Neuron (in vitro differentiated cells): ENCODE data around the gene GSX1.
"Not testable (repeated sequence)": the region's sequence is repeated elsewhere in the genome, so short reads cannot be mapped to it uniquely, and the experiment has no call there.

Experiments
- H2AFZ ChIP-seq: one replicate; pipeline ENCODE4 v1.6.1; 2013; ENCODE audit warnings: low read depth, mild to moderate bottlenecking, inconsistent platforms, low read length, moderate library complexity
- H3K27me3 ChIP-seq: one replicate; pipeline ENCODE4 v1.6.1; 2013; ENCODE audit warnings: low read length; ENCODE audit not compliant: insufficient read depth
- H3K36me3 ChIP-seq: one replicate; pipeline ENCODE4 v1.6.1; 2013; ENCODE audit warnings: low read length; ENCODE audit not compliant: insufficient read depth
- H3K4me1 ChIP-seq: one replicate; pipeline ENCODE4 v1.6.1; 2013; ENCODE audit warnings: low read length; ENCODE audit not compliant: insufficient read depth
- H3K4me3 ChIP-seq: 2 replicates; pipeline ENCODE4 v1.5.1; 2013; ENCODE audit warnings: mild to moderate bottlenecking, low read length, moderate library complexity
- H3K9me3 ChIP-seq: one replicate; pipeline ENCODE4 v1.6.1; 2013; ENCODE audit warnings: low read length

GSX1 gene

DNA sequence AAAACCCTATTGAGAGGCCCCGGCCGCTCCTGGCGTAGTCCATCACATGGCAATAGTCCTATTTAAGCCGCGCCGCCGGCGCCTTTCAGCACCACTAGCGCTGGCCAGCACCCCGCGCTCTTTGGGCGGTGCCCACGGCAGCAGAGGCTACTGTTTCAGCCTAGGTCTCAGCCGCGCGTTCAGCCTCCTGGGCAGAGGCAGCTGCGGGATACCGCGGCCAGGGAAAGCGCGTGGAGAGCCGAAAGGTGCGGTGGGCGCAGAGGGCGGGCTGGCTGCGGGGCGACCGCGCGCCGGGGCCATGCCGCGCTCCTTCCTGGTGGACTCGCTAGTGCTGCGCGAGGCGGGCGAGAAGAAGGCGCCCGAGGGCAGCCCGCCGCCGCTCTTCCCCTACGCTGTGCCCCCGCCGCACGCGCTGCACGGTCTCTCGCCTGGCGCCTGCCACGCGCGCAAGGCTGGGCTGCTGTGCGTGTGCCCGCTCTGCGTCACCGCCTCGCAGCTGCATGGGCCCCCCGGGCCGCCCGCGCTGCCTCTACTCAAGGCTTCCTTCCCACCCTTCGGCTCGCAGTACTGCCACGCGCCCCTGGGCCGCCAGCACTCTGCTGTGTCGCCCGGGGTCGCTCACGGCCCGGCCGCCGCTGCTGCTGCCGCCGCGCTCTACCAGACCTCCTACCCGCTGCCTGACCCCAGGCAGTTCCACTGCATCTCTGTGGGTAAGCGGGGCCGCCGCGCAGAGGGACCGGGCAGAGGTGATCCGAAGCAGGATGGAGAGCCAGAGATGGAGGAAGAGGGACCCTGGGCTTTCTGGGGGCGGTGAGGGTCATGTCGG is at the start of gene GSX1:
Gene GSX1 (plus strand): TSS at position 91 of the 826 bp plus-strand sequence. CDS start 208 bp downstream, at position 299.
- H3K4me3 ChIP-seq: peak within 1 kb of the TSS; percentile 22
- no peaks in the 10 kb centered on the region for H3K36me3 ChIP-seq
- H3K4me1 ChIP-seq: peaks cover 34% of the 10 kb centered on the region
- no peak within 1 kb of the TSS for H2AFZ ChIP-seq
- peaks cover 90% of the 10 kb centered on the region for H3K27me3 ChIP-seq
- H3K9me3 ChIP-seq: no peaks in the 10 kb centered on the region

GRCh38 chr13:27744801-27745200 is 47.5 kb upstream of the GSX1 start:
- Histone ChIP-seq H3K4me3 (no peak overlapping the region), H3K9me3 (no peaks in the 10 kb centered on the region), H3K27me3 (no peaks in the 10 kb centered on the region), H2AFZ (no peak overlapping the region), H3K4me1 (peaks cover 21% of the 10 kb centered on the region), H3K36me3 (no peaks in the 10 kb centered on the region)

DNA sequence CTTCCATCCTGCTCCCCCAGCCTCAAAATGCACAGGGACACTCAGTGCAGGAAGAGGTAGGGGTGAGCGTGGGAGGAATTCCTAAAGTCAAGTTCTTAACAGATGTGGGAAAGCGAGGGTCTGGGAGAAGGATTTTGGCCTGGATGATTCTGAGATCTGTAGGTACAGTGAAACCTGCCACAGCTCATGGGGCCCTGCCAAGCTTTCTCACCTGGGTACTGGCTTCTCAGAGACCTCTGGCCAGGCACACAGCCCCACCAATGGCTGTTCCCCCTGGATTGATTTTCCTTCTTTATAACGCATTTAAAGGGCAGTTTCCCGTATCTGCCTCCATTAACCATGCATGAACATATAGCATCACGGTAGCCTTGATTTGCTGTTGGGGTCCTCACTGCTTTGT is 47.0 kb upstream of the GSX1 start:
- Histone ChIP-seq H3K27me3 (no peaks in the 10 kb centered on the region), H3K4me3 (peak overlapping the region; percentile 6), H3K4me1 (peaks cover 21% of the 10 kb centered on the region), H2AFZ (no peak overlapping the region), H3K9me3 (no peaks in the 10 kb centered on the region), H3K36me3 (no peaks in the 10 kb centered on the region)

- H3K9me3 ChIP-seq, H3K27me3 ChIP-seq, H3K4me3 ChIP-seq, H3K36me3 ChIP-seq, H2AFZ ChIP-seq: not testable (repeated sequence)
- peaks cover 20% of the 10 kb centered on the region for H3K4me1 ChIP-seq
Observed at GRCh38 chr13:27748143-27748542, 44.1 kb upstream of the GSX1 start.

DNA sequence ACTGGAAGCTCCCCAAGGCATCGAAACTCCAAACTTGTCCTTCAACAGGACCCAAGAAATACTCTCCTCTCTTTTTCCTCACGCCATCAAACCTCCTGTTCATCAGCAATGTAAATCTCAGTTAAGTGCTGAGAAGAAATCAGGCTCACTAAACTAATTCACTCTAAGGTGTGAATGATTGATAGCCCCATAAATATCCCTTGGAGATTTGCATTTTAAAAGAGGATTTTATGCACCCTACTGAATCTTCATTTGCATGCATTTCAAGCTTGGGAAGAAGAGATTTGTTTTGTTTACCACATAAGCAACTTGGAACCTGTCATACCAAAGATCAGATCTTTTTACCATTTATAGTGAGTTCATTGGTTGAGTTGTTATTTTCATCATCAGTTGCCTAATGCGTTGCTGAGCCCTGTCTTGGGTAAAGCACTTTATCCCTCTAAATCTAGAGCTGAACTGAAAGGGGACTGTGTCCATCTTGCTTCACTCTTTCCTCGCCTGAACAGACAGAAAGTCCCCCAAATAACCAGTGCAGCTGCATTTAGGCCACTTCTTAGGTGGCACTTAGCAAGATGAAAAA is 40.2 kb upstream of the GSX1 start:
- no peaks in the 10 kb centered on the region for H3K36me3 ChIP-seq
- H3K4me1 ChIP-seq: peaks cover 4% of the 10 kb centered on the region
- H3K27me3 ChIP-seq: no peaks in the 10 kb centered on the region
- H3K9me3 ChIP-seq: no peaks in the 10 kb centered on the region
- no peak overlapping the region for H3K4me3 ChIP-seq
- H2AFZ ChIP-seq: no peak overlapping the region

DNA sequence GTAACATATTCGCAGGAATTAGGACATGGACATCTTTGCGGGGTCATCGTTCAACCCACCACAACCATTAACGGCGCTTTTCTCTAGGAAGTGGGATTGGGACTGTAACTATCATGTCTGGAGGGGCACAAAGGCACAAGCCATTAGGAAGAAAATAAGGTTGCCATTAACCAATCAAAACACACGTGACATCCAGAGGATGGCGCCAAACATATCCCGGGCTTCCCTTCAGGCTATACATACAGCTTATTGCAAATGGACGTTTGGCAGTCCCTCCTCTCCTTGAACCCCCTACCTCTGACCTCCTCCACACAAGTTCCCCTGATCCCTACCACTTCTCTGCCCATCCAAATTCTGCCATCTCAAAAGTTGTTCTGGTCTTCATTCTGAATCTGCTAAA is 26.6 kb upstream of the GSX1 start:
- Histone ChIP-seq H3K9me3 (no peaks in the 10 kb centered on the region), H3K4me3 (no peak overlapping the region), H3K27me3 (no peaks in the 10 kb centered on the region), H3K36me3 (no peaks in the 10 kb centered on the region), H3K4me1 (no peaks in the 10 kb centered on the region), H2AFZ (no peak overlapping the region)

- no peaks in the 10 kb centered on the region for H3K27me3 ChIP-seq
- no peaks in the 10 kb centered on the region for H3K9me3 ChIP-seq
- H3K4me1 ChIP-seq: peaks cover 2% of the 10 kb centered on the region
- H3K36me3 ChIP-seq: no peaks in the 10 kb centered on the region
- H3K4me3 ChIP-seq: no peak overlapping the region
- no peak overlapping the region for H2AFZ ChIP-seq
Observed at GRCh38 chr13:27770809-27771208, 21.5 kb upstream of the GSX1 start.

DNA sequence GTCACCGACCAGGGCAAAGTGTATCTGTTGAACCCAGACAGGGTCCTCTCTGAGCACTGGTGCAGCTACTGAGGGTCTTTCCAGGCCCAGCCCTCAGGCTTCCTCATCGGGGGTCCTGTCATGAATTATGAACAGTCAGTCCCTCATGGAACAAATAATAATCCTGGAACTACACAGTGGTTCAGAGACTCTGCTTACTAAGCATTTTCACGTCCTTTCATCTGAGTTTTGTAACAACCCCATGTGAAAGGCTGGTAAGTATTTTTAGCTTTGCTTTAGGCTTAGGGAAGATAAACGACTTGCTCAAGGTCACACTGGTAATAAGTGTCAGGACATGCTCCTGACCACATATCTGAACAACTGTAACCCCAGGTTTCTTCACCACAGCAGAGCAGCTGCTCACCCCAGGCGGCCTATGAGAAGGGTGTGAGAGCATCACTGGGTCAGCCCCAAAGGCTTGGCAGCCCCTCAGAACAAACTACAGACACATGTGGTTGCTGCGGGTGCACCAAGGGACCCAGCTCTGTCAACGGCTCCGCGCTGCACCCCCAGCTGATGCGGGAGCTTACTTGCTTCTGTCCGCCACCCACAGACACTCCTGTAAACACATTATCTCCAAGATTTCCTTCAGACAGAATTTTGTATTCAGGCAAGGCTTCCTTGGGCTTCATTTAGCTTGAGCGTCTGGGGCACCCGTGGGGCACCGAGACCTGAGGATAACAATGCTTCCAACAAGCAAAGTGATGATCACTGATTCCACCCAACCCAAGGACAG is 19.4 kb upstream of the GSX1 start:
- no peaks in the 10 kb centered on the region for H3K9me3 ChIP-seq
- no peak overlapping the region for H3K4me3 ChIP-seq
- no peaks in the 10 kb centered on the region for H3K36me3 ChIP-seq
- H3K27me3 ChIP-seq: no peaks in the 10 kb centered on the region
- no peak overlapping the region for H2AFZ ChIP-seq
- peaks cover 13% of the 10 kb centered on the region for H3K4me1 ChIP-seq

DNA sequence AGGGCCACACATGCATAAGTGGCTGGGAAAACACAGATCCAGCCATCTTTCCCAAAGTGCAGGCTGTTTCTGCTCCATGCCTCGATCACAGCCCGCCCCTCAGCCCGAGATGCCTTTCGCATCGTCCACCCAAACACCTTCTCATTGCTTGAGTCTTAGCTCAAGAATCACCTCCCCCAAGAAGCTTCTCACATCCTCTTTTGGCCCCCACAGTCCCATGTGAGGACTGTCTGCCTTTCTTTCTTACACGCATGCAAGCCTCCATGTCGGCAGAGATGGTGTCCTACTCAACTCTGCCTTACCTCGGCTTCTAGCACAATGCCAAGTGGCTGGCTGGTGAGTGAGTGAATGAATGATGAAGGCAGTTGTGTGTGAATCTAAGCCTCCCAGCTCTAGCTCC is 18.1 kb upstream of the GSX1 start:
- no peaks in the 10 kb centered on the region for H3K9me3 ChIP-seq
- no peak overlapping the region for H3K4me3 ChIP-seq
- no peak overlapping the region for H2AFZ ChIP-seq
- peaks cover 13% of the 10 kb centered on the region for H3K4me1 ChIP-seq
- H3K27me3 ChIP-seq: no peaks in the 10 kb centered on the region
- H3K36me3 ChIP-seq: no peaks in the 10 kb centered on the region

DNA sequence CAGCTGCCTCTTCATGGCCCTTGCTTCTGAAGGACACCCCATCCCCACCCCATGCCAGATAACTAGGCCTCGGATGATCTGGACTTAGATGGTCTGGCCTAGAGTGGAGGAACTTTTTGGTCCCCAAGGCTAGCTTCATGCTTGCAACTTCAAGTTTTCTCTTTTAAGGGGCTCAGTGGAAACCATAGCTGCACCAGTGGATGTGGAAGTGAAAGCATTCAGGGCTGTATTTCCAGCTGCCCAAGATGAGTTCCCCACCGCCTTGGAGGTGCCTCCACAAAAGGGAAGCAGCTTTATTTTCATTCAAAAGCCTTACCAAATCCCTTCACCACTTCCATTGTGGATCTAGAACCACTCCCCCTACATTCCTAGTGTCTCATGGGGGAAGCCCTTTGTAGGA is 17.6 kb upstream of the GSX1 start:
- Histone ChIP-seq H3K36me3 (no peaks in the 10 kb centered on the region), H3K9me3 (no peaks in the 10 kb centered on the region), H3K27me3 (no peaks in the 10 kb centered on the region), H3K4me3 (no peak overlapping the region), H3K4me1 (peaks cover 13% of the 10 kb centered on the region), H2AFZ (no peak overlapping the region)

- no peaks in the 10 kb centered on the region for H3K36me3 ChIP-seq
- peak overlapping the region; percentile 70 for H2AFZ ChIP-seq
- H3K4me3 ChIP-seq: peak overlapping the region; percentile 22
- no peaks in the 10 kb centered on the region for H3K9me3 ChIP-seq
- no peaks in the 10 kb centered on the region for H3K27me3 ChIP-seq
- H3K4me1 ChIP-seq: peaks cover 13% of the 10 kb centered on the region
Observed at GRCh38 chr13:27775943-27776342, 16.3 kb upstream of the GSX1 start.

DNA sequence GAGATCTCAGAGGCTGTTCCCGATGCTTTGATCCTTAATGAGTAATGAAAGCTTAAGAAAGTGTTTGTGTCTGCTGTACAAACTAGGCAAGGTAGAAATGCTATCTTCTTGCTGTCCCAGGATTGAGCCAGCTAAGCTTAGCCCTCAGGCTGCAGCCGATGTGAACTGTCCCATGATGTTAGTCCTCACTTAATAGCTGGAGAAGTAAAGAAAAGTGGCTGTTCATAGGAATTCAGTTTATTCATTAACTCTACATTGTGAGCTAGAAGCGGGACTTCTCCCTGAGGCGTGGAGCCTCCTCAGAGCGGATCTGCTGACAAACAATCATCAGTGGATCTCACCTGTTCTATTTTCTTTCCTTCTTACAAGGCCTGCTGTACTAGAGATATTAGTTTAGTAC is 10.1 kb upstream of the GSX1 start:
- Histone ChIP-seq H3K36me3 (no peaks in the 10 kb centered on the region), H3K4me3 (no peak overlapping the region), H3K9me3 (no peaks in the 10 kb centered on the region), H3K4me1 (peaks cover under 1% of the 10 kb centered on the region), H2AFZ (no peak overlapping the region), H3K27me3 (peaks cover 3% of the 10 kb centered on the region)

GRCh38 chr13:27783111-27783510 is 9.2 kb upstream of the GSX1 start:
- H3K9me3 ChIP-seq: no peaks in the 10 kb centered on the region
- H2AFZ ChIP-seq: no peak overlapping the region
- no peaks in the 10 kb centered on the region for H3K4me1 ChIP-seq
- no peaks in the 10 kb centered on the region for H3K36me3 ChIP-seq
- peaks cover 9% of the 10 kb centered on the region for H3K27me3 ChIP-seq
- H3K4me3 ChIP-seq: no peak overlapping the region
